ENCODE measurements around the gene FASTKD1.

- TF ChIP-seq CTCF (IDR thresholded peaks at IDR 0.05): no peak
- TF ChIP-seq POLR2A (IDR thresholded peaks at IDR 0.05; ENCODE audit: low read depth): no peak
- no peak for TF ChIP-seq POLR2AphosphoS5 (IDR thresholded peaks at IDR 0.05)
These were observed 60.6 kb downstream of the FASTKD1 start for GRCh38 chr2:169513094-169513493.
